Measurements from ENCODE around the gene CLASP1. TPM values are rescaled to one million over a fixed set of nuclear protein-coding genes. Genes with fewer than 3 reads are reported as not detected.
A peak's percentile ranks its signal among the peaks of the same experiment; 100 is the strongest.
"Not testable (repeated sequence)": the region's sequence is repeated elsewhere in the genome, so short reads cannot be mapped to it uniquely, and the experiment has no call there.

CLASP1 gene
- total RNA-seq, 1 experiment from 2014 or later, result 26.1 TPM

DNA sequence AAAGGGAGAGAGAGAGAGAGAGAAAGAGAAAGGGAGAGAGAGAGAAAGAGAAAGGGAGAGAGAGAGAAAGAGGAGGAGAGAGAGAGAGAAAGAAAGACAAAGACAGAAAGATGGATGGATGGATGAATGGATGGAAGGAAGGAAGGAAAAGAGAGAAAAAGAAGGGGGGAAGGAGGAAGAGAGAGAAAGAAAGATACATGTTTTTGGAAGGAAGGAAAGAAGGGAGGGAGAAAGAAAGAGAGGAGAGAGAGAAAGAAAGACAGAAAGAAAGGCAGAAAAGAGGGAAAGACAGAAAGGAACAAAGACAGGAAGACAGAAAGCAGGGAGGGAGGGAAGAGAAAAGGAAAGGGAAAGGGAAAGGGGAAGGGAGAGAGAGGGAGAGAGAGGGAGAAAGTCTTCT, 67.0 kb downstream of the CLASP1 start:
- DNase-seq (ENCODE audit: low read depth), result no peak

DNA sequence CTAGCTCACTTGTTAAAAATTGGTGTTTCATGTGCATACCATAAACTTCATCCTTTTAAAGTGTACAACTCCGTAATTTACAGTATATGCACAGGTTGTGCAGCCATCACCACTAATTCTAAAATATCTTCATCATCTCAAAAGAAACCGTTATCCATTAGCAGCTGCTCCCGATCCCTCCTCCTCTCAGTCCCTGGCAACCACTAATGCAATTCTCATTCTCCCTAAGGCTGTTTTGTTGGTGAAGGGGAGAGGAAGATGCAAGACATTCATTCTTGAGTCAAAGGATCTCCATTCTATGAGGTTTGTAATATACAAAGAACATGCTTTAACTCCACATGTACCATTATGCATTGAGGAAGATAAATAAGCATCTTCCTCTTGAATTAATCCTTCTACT, 70.0 kb downstream of the CLASP1 start:
- peak; percentile 83 for DNase-seq (ENCODE audit: low read depth)

DNA sequence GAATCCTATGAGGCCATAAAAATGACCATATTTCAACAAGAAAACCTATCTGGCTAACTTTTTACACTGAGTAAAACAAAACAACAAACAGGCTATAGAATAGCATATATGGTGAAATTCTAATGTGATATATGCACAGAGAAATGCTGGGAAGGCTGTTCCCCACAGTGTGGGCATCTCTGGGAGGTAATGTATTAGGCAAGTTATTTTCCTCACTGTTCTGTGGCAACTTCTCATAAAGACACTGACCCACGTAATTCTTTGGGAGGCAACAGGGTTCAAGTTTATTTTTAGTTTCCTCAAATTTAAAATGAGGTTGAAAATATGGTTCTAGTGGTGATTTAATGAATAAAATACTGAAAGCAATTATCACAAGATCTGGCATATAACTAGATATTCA, 71.9 kb downstream of the CLASP1 start:
- no peak for DNase-seq (ENCODE audit: low read depth)

GRCh38 chr2:121576263-121576662, 73.0 kb downstream of the CLASP1 start:
- DNase-seq (ENCODE audit: low read depth), result no peak

GRCh38 chr2:121575800-121576199, 73.5 kb downstream of the CLASP1 start:
- no peak for DNase-seq (ENCODE audit: low read depth)

DNA sequence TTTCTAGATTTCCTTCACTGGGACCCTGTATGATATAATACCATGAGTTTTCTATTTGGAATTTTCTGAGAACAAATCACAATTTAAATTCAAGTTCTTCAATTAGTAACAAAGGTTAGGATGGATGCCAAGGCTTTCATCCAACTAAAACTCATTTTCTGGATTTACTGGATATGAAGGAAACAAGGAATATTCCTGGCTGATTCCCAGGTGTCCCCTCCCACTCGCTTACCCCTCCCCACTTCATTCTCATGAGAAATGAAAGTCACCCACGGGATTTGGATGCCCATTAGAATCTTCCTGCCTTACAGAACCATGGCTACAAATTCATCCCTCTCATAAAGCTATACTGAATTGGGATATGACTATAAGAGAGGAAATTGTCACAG, 78.6 kb downstream of the CLASP1 start:
- no peak for DNase-seq (ENCODE audit: low read depth)

- DNase-seq (ENCODE audit: low read depth), result no peak
Measured at GRCh38 chr2:121570036-121570666, 79.1 kb downstream of the CLASP1 start.

DNA sequence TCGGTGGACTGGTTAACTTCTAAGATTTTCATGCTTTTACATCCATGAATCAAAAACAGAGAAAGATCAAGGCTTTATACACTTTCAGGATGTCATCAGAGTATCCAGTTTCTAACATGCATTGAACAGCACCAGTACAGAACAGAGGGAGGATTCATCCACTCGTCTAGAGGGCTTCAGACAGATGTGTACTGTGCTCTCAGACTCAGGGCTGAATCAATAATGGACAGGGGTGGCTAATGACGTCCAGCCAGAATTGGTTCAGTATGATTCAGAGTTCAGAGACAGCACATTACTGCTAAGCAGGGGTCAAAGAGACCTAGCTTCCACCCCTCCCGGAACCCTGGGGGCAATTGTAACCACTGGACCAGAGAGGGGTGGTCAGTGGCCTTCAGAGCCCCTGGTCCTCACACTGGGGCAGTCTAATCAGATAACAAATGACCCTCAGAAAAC, 81.3 kb downstream of the CLASP1 start:
- peak; percentile 74 for DNase-seq (ENCODE audit: low read depth)

DNA sequence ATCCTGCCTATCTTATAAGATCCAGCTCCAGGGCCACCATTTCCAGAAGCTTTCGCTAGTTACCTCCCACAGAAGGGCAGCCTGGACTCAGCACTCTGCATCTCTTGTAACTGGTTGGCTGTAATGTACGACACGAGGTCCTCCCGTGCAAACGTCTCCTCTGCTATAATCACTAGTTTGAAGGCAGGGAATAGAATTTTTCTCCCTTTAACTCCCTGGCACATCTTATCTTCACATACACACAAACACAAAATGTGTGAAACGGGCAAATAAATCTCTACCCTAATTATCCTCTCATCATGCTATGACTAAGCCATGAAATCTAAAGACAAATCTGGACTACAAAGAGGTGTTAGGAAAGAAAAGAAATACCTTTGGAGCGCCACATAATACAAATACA, 81.8 kb downstream of the CLASP1 start:
- DNase-seq (ENCODE audit: low read depth), result no peak

GRCh38 chr2:121565389-121566250, 83.6 kb downstream of the CLASP1 start:
- DNase-seq (ENCODE audit: low read depth), result peak; percentile 83

GRCh38 chr2:121564905-121565304, 84.4 kb downstream of the CLASP1 start:
- no peak for DNase-seq (ENCODE audit: low read depth)

GRCh38 chr2:121563754-121564153, 85.5 kb downstream of the CLASP1 start:
- not testable (repeated sequence) for DNase-seq (ENCODE audit: low read depth)

GRCh38 chr2:121562269-121563176, 86.7 kb downstream of the CLASP1 start:
- DNase-seq (ENCODE audit: low read depth), result no peak

DNA sequence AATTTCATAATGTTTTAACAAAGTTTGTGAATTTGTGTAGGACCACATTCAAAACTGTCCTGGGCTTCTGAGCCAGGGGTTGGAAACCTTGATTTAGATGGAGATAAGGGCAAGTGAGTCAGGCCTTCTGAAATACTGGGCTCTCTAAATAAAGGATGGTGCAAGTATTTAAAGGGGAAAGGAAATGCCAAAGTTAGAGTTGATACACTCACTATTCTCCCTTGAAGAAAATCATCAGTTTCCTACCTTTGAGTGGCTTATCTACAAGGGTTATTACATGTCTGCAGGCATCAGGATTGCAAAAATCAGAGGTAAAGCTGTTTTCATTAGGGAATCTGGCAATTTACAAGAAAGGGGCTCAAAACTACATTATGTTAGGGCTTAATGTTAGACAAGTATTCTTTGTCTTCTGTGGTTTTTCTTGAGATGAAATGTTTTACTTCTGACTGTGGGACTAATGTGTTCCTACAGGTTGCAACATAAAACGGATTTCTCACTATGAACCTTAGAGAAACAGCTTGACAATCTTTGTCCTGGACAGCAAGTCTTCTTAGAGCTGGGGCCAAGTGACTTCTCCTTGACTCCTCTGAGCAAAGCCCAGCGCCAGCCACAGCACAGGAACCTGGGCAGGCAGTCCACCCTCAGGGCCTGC, 87.5 kb downstream of the CLASP1 start:
- DNase-seq (ENCODE audit: low read depth), result peak; percentile 74

DNA sequence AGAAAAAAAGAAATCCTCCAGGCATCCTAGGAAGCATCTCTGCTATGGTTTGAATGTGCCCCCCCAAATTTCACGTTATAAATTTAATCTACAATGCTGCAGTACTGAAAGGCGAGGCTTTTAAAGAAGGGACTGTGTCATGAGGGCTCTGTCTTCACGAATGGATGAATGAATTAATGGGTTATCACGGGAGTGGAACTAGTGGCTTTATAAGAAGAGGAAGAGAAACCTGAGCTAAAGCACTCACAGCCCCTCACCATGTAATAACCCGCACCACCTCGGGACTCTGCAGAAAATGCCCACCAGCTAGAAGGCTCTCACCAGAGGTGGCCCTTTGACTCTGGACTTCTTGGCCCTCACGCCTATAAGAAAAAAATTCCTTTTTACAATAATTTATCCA, 90.9 kb downstream of the CLASP1 start:
- DNase-seq (ENCODE audit: low read depth), result no peak

DNA sequence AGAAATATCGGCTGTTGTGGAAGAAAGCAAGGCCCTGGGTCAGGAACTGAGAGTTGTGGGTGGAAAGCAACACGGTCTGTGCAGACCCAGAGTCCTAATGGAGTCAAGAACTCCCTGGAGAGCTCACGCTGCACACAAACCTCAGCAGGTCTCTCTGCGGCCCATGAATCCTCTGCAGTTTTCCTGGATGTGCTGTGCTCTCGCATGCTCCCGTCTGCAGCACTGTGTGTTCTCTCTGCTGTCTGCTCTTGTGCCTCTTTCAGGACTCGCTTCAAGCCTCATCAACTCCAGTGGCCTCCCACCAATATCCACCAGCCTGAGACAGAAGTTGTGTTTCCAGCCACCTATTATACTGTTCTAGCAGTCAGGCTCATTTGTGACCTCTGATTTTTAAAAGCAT, 94.3 kb downstream of the CLASP1 start:
- DNase-seq (ENCODE audit: low read depth), result no peak

GRCh38 chr2:121552477-121553180, 96.6 kb downstream of the CLASP1 start:
- not testable (repeated sequence) for DNase-seq (ENCODE audit: low read depth)

- DNase-seq (ENCODE audit: low read depth), result no peak
Measured at GRCh38 chr2:121550669-121551068, 98.6 kb downstream of the CLASP1 start.

- DNase-seq (ENCODE audit: low read depth), result no peak
Measured at GRCh38 chr2:121547646-121548045, 101.6 kb downstream of the CLASP1 start.

GRCh38 chr2:121545913-121546312, 103.3 kb downstream of the CLASP1 start:
- no peak for DNase-seq (ENCODE audit: low read depth)

GRCh38 chr2:121545257-121545656, 104.0 kb downstream of the CLASP1 start:
- DNase-seq (ENCODE audit: low read depth), result no peak
